Measurements from ENCODE around the gene CEND1. TPM values are rescaled to one million over a fixed set of nuclear protein-coding genes. Genes with fewer than 3 reads are reported as not detected.

Gene CEND1
- total and polyA plus RNA-seq, 2 of the 13 experiments (the other 11 are each of a cell fraction or from before 2014, with no cell fraction given) = not detected

GRCh38 chr11:794766-795633 lies 5.1 kb upstream of the CEND1 start (continued):
- TF ChIP-seq HMG20B (CRISPR knock-in tag; conservative IDR thresholded peaks at IDR 0.05) = no peak
- TF ChIP-seq, protein P1, sequence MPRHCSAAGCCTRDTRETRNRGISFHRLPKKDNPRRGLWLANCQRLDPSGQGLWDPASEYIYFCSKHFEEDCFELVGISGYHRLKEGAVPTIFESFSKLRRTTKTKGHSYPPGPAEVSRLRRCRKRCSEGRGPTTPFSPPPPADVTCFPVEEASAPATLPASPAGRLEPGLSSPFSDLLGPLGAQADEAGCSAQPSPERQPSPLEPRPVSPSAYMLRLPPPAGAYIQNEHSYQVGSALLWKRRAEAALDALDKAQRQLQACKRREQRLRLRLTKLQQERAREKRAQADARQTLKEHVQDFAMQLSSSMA (CRISPR knock-in tag; IDR thresholded peaks at IDR 0.05) = no peak
- TF ChIP-seq SMYD3 (CRISPR knock-in tag; IDR thresholded peaks at IDR 0.05) = no peak
- TF ChIP-seq, protein P2, sequence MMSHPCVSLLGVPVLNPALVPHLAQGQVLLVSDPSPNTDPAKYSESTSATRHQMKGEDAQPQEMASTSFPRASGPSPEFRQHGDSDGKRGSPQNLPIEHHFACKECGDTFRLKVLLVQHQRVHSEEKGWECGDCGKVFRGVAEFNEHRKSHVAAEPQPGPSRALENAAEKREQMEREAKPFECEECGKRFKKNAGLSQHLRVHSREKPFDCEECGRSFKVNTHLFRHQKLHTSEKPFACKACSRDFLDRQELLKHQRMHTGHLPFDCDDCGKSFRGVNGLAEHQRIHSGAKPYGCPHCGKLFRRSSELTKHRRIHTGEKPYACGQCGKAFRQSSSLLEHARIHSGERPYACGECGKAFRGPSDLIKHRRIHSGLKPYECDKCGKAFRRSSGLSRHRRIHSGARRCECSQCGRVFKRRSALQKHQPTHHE (CRISPR knock-in tag; IDR thresholded peaks at IDR 0.05; ENCODE audit: borderline replicate concordance) = no peak
- no peak for TF ChIP-seq ZNF24 (IDR thresholded peaks at IDR 0.05)
- TF ChIP-seq, protein P3, sequence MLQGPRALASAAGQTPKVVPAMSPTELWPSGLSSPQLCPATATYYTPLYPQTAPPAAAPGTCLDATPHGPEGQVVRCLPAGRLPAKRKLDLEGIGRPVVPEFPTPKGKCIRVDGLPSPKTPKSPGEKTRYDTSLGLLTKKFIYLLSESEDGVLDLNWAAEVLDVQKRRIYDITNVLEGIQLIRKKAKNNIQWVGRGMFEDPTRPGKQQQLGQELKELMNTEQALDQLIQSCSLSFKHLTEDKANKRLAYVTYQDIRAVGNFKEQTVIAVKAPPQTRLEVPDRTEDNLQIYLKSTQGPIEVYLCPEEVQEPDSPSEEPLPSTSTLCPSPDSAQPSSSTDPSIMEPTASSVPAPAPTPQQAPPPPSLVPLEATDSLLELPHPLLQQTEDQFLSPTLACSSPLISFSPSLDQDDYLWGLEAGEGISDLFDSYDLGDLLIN (CRISPR knock-in tag; IDR thresholded peaks at IDR 0.05; ENCODE audit: borderline replicate concordance) = no peak
- TF ChIP-seq, protein P4, sequence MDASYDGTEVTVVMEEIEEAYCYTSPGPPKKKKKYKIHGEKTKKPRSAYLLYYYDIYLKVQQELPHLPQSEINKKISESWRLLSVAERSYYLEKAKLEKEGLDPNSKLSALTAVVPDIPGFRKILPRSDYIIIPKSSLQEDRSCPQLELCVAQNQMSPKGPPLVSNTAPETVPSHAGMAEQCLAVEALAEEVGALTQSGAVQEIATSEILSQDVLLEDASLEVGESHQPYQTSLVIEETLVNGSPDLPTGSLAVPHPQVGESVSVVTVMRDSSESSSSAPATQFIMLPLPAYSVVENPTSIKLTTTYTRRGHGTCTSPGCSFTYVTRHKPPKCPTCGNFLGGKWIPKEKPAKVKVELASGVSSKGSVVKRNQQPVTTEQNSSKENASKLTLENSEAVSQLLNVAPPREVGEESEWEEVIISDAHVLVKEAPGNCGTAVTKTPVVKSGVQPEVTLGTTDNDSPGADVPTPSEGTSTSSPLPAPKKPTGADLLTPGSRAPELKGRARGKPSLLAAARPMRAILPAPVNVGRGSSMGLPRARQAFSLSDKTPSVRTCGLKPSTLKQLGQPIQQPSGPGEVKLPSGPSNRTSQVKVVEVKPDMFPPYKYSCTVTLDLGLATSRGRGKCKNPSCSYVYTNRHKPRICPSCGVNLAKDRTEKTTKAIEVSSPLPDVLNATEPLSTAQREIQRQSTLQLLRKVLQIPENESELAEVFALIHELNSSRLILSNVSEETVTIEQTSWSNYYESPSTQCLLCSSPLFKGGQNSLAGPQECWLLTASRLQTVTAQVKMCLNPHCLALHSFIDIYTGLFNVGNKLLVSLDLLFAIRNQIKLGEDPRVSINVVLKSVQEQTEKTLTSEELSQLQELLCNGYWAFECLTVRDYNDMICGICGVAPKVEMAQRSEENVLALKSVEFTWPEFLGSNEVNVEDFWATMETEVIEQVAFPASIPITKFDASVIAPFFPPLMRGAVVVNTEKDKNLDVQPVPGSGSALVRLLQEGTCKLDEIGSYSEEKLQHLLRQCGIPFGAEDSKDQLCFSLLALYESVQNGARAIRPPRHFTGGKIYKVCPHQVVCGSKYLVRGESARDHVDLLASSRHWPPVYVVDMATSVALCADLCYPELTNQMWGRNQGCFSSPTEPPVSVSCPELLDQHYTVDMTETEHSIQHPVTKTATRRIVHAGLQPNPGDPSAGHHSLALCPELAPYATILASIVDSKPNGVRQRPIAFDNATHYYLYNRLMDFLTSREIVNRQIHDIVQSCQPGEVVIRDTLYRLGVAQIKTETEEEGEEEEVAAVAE (CRISPR knock-in tag; IDR thresholded peaks at IDR 0.05; ENCODE audit: borderline replicate concordance) = no peak
- TF ChIP-seq NFKBIZ (CRISPR knock-in tag; IDR thresholded peaks at IDR 0.05) = no peak
- TF ChIP-seq, protein P5, sequence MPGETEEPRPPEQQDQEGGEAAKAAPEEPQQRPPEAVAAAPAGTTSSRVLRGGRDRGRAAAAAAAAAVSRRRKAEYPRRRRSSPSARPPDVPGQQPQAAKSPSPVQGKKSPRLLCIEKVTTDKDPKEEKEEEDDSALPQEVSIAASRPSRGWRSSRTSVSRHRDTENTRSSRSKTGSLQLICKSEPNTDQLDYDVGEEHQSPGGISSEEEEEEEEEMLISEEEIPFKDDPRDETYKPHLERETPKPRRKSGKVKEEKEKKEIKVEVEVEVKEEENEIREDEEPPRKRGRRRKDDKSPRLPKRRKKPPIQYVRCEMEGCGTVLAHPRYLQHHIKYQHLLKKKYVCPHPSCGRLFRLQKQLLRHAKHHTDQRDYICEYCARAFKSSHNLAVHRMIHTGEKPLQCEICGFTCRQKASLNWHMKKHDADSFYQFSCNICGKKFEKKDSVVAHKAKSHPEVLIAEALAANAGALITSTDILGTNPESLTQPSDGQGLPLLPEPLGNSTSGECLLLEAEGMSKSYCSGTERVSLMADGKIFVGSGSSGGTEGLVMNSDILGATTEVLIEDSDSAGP (CRISPR knock-in tag; IDR thresholded peaks at IDR 0.05; ENCODE audit: borderline replicate concordance) = peak; percentile 92
- no peak for TF ChIP-seq ETV5 (CRISPR knock-in tag; IDR thresholded peaks at IDR 0.05; ENCODE audit: borderline replicate concordance)
- TF ChIP-seq ZNF703 (CRISPR knock-in tag; IDR thresholded peaks at IDR 0.05; ENCODE audit: borderline replicate concordance) = no peak
- no peak for TF ChIP-seq ZNF879 (CRISPR knock-in tag; IDR thresholded peaks at IDR 0.05)
- TF ChIP-seq HNRNPLL (IDR thresholded peaks at IDR 0.05; ENCODE audit: low read depth, low read length, poor library complexity, severe bottlenecking) = peak; percentile 11
- TF ChIP-seq, protein P6, sequence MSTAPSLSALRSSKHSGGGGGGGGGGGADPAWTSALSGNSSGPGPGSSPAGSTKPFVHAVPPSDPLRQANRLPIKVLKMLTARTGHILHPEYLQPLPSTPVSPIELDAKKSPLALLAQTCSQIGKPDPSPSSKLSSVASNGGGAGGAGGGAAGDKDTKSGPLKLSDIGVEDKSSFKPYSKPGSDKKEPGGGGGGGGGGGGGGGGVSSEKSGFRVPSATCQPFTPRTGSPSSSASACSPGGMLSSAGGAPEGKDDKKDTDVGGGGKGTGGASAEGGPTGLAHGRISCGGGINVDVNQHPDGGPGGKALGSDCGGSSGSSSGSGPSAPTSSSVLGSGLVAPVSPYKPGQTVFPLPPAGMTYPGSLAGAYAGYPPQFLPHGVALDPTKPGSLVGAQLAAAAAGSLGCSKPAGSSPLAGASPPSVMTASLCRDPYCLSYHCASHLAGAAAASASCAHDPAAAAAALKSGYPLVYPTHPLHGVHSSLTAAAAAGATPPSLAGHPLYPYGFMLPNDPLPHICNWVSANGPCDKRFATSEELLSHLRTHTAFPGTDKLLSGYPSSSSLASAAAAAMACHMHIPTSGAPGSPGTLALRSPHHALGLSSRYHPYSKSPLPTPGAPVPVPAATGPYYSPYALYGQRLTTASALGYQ (CRISPR knock-in tag; IDR thresholded peaks at IDR 0.05) = no peak
- TF ChIP-seq NBN (conservative IDR thresholded peaks at IDR 0.05) = no peak
- TF ChIP-seq, protein P7, sequence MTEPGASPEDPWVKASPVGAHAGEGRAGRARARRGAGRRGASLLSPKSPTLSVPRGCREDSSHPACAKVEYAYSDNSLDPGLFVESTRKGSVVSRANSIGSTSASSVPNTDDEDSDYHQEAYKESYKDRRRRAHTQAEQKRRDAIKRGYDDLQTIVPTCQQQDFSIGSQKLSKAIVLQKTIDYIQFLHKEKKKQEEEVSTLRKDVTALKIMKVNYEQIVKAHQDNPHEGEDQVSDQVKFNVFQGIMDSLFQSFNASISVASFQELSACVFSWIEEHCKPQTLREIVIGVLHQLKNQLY (CRISPR knock-in tag; IDR thresholded peaks at IDR 0.05) = no peak

Measured in HepG2 (cell line).